ENCODE data around the gene CAPN7.

Gene CAPN7

GRCh38 chr3:15246186-15246585 is 40.1 kb downstream of the CAPN7 start:
- DNase-seq (ENCODE audit: low read depth in 2 of 2), result no peak

- no peak for DNase-seq (ENCODE audit: low read depth in 2 of 2)
These were observed 47.1 kb downstream of the CAPN7 start for GRCh38 chr3:15253023-15253697.

- DNase-seq (ENCODE audit: low read depth in 2 of 2), result no peak
These were observed 49.2 kb downstream of the CAPN7 start for GRCh38 chr3:15255215-15255614.

- no peak for DNase-seq (ENCODE audit: low read depth in 2 of 2)
These were observed 50.9 kb downstream of the CAPN7 start for GRCh38 chr3:15256861-15257341.

GRCh38 chr3:15258720-15259119 is 52.7 kb downstream of the CAPN7 start:
- DNase-seq (ENCODE audit: low read depth in 2 of 2), result no peak

- DNase-seq (ENCODE audit: low read depth in 2 of 2), result no peak
These were observed 54.5 kb downstream of the CAPN7 start for GRCh38 chr3:15260531-15260930.

- no peak for DNase-seq (ENCODE audit: low read depth in 2 of 2)
These were observed 55.2 kb downstream of the CAPN7 start for GRCh38 chr3:15261274-15261673.

- no peak for DNase-seq (ENCODE audit: low read depth in 2 of 2)
These were observed 56.0 kb downstream of the CAPN7 start for GRCh38 chr3:15262021-15262420.

GRCh38 chr3:15263120-15263519 is 57.1 kb downstream of the CAPN7 start:
- no peak for DNase-seq (ENCODE audit: low read depth in 2 of 2)

- no peak for DNase-seq (ENCODE audit: low read depth in 2 of 2)
These were observed 57.9 kb downstream of the CAPN7 start for GRCh38 chr3:15263926-15264325.

GRCh38 chr3:15264486-15264885 is 58.4 kb downstream of the CAPN7 start:
- no peak for DNase-seq (ENCODE audit: low read depth in 2 of 2)

GRCh38 chr3:15265655-15266509 is 59.8 kb downstream of the CAPN7 start:
- no peak for DNase-seq (ENCODE audit: low read depth in 2 of 2)

GRCh38 chr3:15266510-15267376 is 60.7 kb downstream of the CAPN7 start:
- no peak for DNase-seq (ENCODE audit: low read depth in 2 of 2)

- DNase-seq (ENCODE audit: low read depth in 2 of 2), result no peak
These were observed 61.5 kb downstream of the CAPN7 start for GRCh38 chr3:15267502-15267901.

GRCh38 chr3:15268033-15268631 is 62.1 kb downstream of the CAPN7 start:
- peak; percentile 64 to 65 for DNase-seq (ENCODE audit: low read depth in 2 of 2)

GRCh38 chr3:15269091-15269989 is 63.3 kb downstream of the CAPN7 start:
- DNase-seq (ENCODE audit: low read depth in 2 of 2), result peak; percentile 81 to 86

- no peak for DNase-seq (ENCODE audit: low read depth in 2 of 2)
These were observed 65.0 kb downstream of the CAPN7 start for GRCh38 chr3:15271030-15271429.

- DNase-seq (ENCODE audit: low read depth in 2 of 2), result peak; percentile 61 to 66
These were observed 65.8 kb downstream of the CAPN7 start for GRCh38 chr3:15271785-15272381.

GRCh38 chr3:15272426-15273196 is 66.6 kb downstream of the CAPN7 start:
- no peak for DNase-seq (ENCODE audit: low read depth in 2 of 2)

Measured in stimulated activated CD8-positive, alpha-beta memory T cell treated with anti-CD3 and anti-CD28 coated beads, Interleukin-15, amount 100 ng/mL, for 48 hours (primary cell).